ENCODE data around the gene FOXO1. TPM values are rescaled to one million over a fixed set of nuclear protein-coding genes. Genes with fewer than 3 reads are reported as not detected.
"Not testable (repeated sequence)": the region's sequence is repeated elsewhere in the genome, so short reads cannot be mapped to it uniquely, and the experiment has no call there.

FOXO1 gene
- total RNA-seq, 1 donor from 2014 or later: 14.6 TPM

- DNase-seq (ENCODE audit: low spot score): no peak
- intact Hi-C loops (cut with DNase I): loop anchor here (5.0 kb wide), 3 partner anchors 81 to 476 kb away; no protein-coding TSS in a partner anchor
These were observed 1.9 kb upstream of the FOXO1 start for GRCh38 chr13:40668335-40668734.

GRCh38 chr13:40667622-40667978, 1.2 kb upstream of the FOXO1 start:
- no peak for DNase-seq (ENCODE audit: low spot score)

GRCh38 chr13:40666933-40667621, 636 bp upstream of the FOXO1 start:
- intact Hi-C loops (cut with DNase I): loop anchor here (2.0 to 5.0 kb wide), 4 partner anchors 80 to 475 kb away; no protein-coding TSS in a partner anchor
- peak; percentile 86 for DNase-seq (ENCODE audit: low spot score)

More at GRCh38 chr13:40667622-40667978, 1.2 kb upstream of the FOXO1 start:
- intact Hi-C loops (cut with DNase I): loop anchor here (2.0 to 5.0 kb wide), 4 partner anchors 80 to 475 kb away; no protein-coding TSS in a partner anchor

- peak; percentile 77 for DNase-seq (ENCODE audit: low spot score)
These were observed 1.1 kb downstream of the FOXO1 start for GRCh38 chr13:40665126-40666044.

GRCh38 chr13:40664350-40665125, 1.9 kb downstream of the FOXO1 start:
- peak; percentile 90 for DNase-seq (ENCODE audit: low spot score)
- intact Hi-C loops (cut with DNase I): loop anchor here (1.0 to 5.0 kb wide), 4 partner anchors 77 to 472 kb away; no protein-coding TSS in a partner anchor

More at GRCh38 chr13:40665126-40666044, 1.1 kb downstream of the FOXO1 start:
- intact Hi-C loops (cut with DNase I): loop anchor here (2.0 to 5.0 kb wide), 4 partner anchors 78 to 473 kb away; no protein-coding TSS in a partner anchor

GRCh38 chr13:40664100-40664349, 2.4 kb downstream of the FOXO1 start:
- intact Hi-C loops (cut with DNase I): loop anchor here (1.0 kb wide), 1 partner anchor 262 kb away; no protein-coding TSS in a partner anchor
- not testable (repeated sequence) for DNase-seq (ENCODE audit: low spot score)

GRCh38 chr13:40662866-40663265, 3.6 kb downstream of the FOXO1 start:
- no peak for DNase-seq (ENCODE audit: low spot score)
- intact Hi-C loops (cut with DNase I): no loop called here

GRCh38 chr13:40661875-40662665, 4.4 kb downstream of the FOXO1 start:
- intact Hi-C loops (cut with DNase I): no loop called here

GRCh38 chr13:40660692-40661091, 5.7 kb downstream of the FOXO1 start:
- intact Hi-C loops (cut with DNase I): no loop called here

More at GRCh38 chr13:40661875-40662665, 4.4 kb downstream of the FOXO1 start:
- no peak for DNase-seq (ENCODE audit: low spot score)

GRCh38 chr13:40660141-40660664, 6.2 kb downstream of the FOXO1 start:
- no peak for DNase-seq (ENCODE audit: low spot score)
- intact Hi-C loops (cut with DNase I): no loop called here

More at GRCh38 chr13:40660692-40661091, 5.7 kb downstream of the FOXO1 start:
- no peak for DNase-seq (ENCODE audit: low spot score)

GRCh38 chr13:40657951-40658350, 8.5 kb downstream of the FOXO1 start:
- no peak for DNase-seq (ENCODE audit: low spot score)

GRCh38 chr13:40657307-40657706, 9.1 kb downstream of the FOXO1 start:
- DNase-seq (ENCODE audit: low spot score): no peak
- intact Hi-C loops (cut with DNase I): no loop called here

More at GRCh38 chr13:40657951-40658350, 8.5 kb downstream of the FOXO1 start:
- intact Hi-C loops (cut with DNase I): no loop called here

- DNase-seq (ENCODE audit: low spot score): no peak
- intact Hi-C loops (cut with DNase I): no loop called here
These were observed 10.1 kb downstream of the FOXO1 start for GRCh38 chr13:40656358-40656757.

GRCh38 chr13:40653527-40654318, 12.7 kb downstream of the FOXO1 start:
- intact Hi-C loops (cut with DNase I): no loop called here
- DNase-seq (ENCODE audit: low spot score): no peak

GRCh38 chr13:40652588-40652940, 13.9 kb downstream of the FOXO1 start:
- DNase-seq (ENCODE audit: low spot score): no peak
- intact Hi-C loops (cut with DNase I): no loop called here

GRCh38 chr13:40651866-40652587, 14.4 kb downstream of the FOXO1 start:
- intact Hi-C loops (cut with DNase I): no loop called here
- no peak for DNase-seq (ENCODE audit: low spot score)

- no peak for DNase-seq (ENCODE audit: low spot score)
- intact Hi-C loops (cut with DNase I): no loop called here
These were observed 17.6 kb downstream of the FOXO1 start for GRCh38 chr13:40648841-40649240.
